Body of pancreas (tissue), 4 donors: ENCODE measurements around the gene OOSP1. TPM values are rescaled to one million over a fixed set of nuclear protein-coding genes. Genes with fewer than 3 reads are reported as not detected.
"Not testable (repeated sequence)": the region's sequence is repeated elsewhere in the genome, so short reads cannot be mapped to it uniquely, and the experiment has no call there.

Source experiments
- ATAC-seq: fragments of 150-250 bp; one replicate; pipeline ENCODE4 v1.9.1; 2016
- DNase-seq, 4 donors: peaks; one replicate each; pipeline ENCODE4 v3.0.0-alpha.2; 2019
- H3K27ac ChIP-seq, 4 donors: fragments of 200-600 bp; sonication (generic); 1 replicate in 3 of 4; 2 replicates in 1 of 4; pipeline versions ENCODE4 v1.5.1 to v1.6.1; 2016 to 2019; ENCODE audit warnings: mild to moderate bottlenecking in 1 of 4, mixed read lengths in 1 of 4, moderate library complexity in 1 of 4
- H3K27me3 ChIP-seq, 2 donors: fragments of 200-600 bp; sonication (generic); one replicate each; pipeline ENCODE4 v1.6.0; 2016; ENCODE audit warnings: mild to moderate bottlenecking in 1 of 2
- H3K36me3 ChIP-seq, 2 donors: fragments of 200-600 bp; sonication (generic); replicated peaks in 1 of 2; 2 replicates each; pipeline ENCODE4 v1.5.1; 2016; ENCODE audit warnings: low read depth in 2 of 2; ENCODE audit not compliant: insufficient read depth in 1 of 2
- H3K4me1 ChIP-seq: fragments of 200-600 bp; sonication (generic); one replicate; pipeline ENCODE4 v1.6.0; 2016
- H3K4me3 ChIP-seq, 2 donors: fragments of 200-600 bp; sonication (generic); 1 replicate in 1 of 2; 2 replicates in 1 of 2; pipeline ENCODE4 v1.5.1; 2016 to 2019
- H3K9me3 ChIP-seq, 3 donors: fragments of 200-600 bp; sonication (generic); 1 replicate in 2 of 3; 2 replicates in 1 of 3; pipeline ENCODE4 v1.5.1; 2016
- POLR2A ChIP-seq, 3 donors: fragments of 450-650 bp; IDR thresholded peaks; one replicate each; pipeline ENCODE4 v1.6.1; 2016; ENCODE audit warnings: antibody characterized with exemption in 3 of 3, mild to moderate bottlenecking in 2 of 3
- WGBS, 2 donors: methylation state at CpG; one replicate each; pipeline ENCODE4 v1.1.5; 2017; 5-methylcytosine and 5-hydroxymethylcytosine counted together
- intact Hi-C: fragments of 100-400 bp; cut with DNase I; formaldehyde crosslinking; loops from one replicate; pipeline ENCODE4 v1.15.1; 2023
- total RNA-seq, 2 donors: library from RNA; depleted of rRNA; stranded (reverse); fragments of >200 nt; gene quantifications; one replicate each; pipeline ENCODE4 v1.1.0, GENCODE V29; 2016
- TF ChIP-seq, protein P1 (sequence below), 7 experiments: fragments of 450-650 bp in 4 of 7; fragments of 200-600 bp in 3 of 7; sonication (generic) in 3 of 7; IDR thresholded peaks; one replicate each; pipeline ENCODE4 v1.5.1; 2016 to 2019; ENCODE audit warnings: antibody characterized with exemption in 7 of 7

The OOSP1 gene
- total RNA-seq, 2 donors from 2014 or later, result not detected

DNA sequence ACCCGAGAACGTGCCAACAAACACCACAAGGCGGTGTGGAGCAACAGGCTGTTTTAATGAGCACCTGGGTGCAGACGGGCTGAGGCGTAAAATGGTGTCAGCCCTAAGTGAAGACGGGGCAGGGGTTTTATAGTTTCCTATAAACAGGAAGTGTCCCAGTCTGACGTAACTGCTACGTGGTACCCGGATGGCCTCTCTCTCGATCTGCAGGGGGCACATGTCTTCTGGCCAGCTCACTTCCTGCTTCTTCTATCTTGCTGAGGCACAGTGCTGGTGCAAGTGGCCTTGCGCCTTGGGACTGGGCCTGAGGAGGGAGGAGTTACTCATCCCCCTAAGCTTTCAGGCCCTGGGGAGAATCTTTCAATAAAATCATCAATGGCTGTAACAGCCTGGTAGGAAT is 38.7 kb upstream of the OOSP1 start:
- WGBS, 2 donors, result 77 to 88% methylated on average over 11 of the region's 11 CpGs
- Histone ChIP-seq H3K4me3 (no peak overlapping the region), H3K9me3 (no peaks in the 10 kb centered on the region), H3K27ac (no peak overlapping the region), H3K27me3 (no peaks in the 10 kb centered on the region), H3K4me1 (no peaks in the 10 kb centered on the region), H3K36me3 (no peaks in the 10 kb centered on the region)
- intact Hi-C loops, result no loop called here
- no peak for DNase-seq
- TF ChIP-seq POLR2A (IDR thresholded peaks at IDR 0.05), result no peak
- TF ChIP-seq, protein P1, sequence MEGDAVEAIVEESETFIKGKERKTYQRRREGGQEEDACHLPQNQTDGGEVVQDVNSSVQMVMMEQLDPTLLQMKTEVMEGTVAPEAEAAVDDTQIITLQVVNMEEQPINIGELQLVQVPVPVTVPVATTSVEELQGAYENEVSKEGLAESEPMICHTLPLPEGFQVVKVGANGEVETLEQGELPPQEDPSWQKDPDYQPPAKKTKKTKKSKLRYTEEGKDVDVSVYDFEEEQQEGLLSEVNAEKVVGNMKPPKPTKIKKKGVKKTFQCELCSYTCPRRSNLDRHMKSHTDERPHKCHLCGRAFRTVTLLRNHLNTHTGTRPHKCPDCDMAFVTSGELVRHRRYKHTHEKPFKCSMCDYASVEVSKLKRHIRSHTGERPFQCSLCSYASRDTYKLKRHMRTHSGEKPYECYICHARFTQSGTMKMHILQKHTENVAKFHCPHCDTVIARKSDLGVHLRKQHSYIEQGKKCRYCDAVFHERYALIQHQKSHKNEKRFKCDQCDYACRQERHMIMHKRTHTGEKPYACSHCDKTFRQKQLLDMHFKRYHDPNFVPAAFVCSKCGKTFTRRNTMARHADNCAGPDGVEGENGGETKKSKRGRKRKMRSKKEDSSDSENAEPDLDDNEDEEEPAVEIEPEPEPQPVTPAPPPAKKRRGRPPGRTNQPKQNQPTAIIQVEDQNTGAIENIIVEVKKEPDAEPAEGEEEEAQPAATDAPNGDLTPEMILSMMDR (IDR thresholded peaks at IDR 0.05), result no peak
- ATAC-seq, result no peak

DNA sequence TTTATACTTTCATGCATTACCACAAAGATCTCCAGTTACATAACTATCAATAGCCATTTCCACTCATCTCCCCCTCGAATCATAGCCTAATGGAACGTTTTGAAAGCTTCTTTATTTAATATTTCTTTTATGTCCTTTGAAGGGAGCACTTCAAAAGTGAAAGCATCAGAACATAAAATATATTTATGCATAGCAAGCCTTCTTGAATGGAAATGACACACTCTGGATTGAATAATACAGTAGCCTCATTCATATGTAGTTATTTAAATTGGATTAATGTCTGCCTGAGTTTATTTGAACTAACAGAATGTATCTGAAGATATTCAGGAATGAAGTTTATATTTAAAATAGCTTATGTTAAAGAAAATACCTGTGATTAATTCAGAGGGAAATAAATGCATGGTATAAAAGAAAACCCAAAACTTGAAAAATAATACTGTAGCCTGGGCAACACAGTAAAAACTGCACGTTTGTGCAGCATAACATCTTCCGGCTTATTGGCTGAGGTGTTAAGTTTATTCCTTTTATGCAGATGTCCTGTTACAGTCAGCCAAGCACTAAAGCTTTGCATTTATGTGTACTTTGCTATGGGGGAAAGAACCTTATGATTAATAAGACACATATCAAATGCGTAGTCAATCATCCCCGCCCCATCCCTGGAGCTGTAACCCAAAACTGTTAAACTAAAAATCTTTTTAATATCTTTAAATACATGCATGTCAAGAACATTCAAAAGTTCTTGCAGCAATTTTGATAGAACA is 37.7 kb upstream of the OOSP1 start:
- ATAC-seq, result no peak
- no peaks in the 10 kb centered on the region for H3K9me3 ChIP-seq
- 72 to 77% methylated on average over 6 of the region's 6 CpGs for WGBS, 2 donors
- no peak overlapping the region for H3K27ac ChIP-seq
- no peak for DNase-seq
- no peaks in the 10 kb centered on the region for H3K36me3 ChIP-seq
- H3K4me3 ChIP-seq, result no peak overlapping the region
- intact Hi-C loops, result no loop called here
- no peak for TF ChIP-seq POLR2A (IDR thresholded peaks at IDR 0.05)
- TF ChIP-seq, protein P1 (IDR thresholded peaks at IDR 0.05), result no peak
- H3K27me3 ChIP-seq, result no peaks in the 10 kb centered on the region
- no peaks in the 10 kb centered on the region for H3K4me1 ChIP-seq

DNA sequence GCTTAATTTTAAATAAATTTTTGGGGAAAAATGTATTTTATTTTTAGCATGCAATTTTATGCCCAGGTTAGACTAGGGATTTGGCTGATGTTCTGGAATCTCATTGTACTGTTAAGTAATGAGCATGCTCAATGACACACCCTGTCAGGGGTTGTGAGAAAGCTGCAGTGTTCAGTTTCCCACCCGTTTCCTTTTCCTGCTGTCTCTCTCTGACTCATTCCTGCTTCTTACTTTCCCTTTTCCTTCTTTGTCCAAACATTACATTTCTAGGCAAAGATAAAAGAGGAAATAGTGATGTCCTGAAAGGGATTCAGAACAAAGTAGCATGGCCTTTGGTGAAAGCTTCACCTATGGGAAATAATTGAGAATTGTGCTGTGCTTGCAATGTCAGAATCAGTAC is 36.9 kb upstream of the OOSP1 start:
- Histone ChIP-seq H3K4me1 (no peaks in the 10 kb centered on the region), H3K27ac (peak overlapping the region in 1 of 4 donors; percentile 3), H3K27me3 (no peaks in the 10 kb centered on the region), H3K9me3 (no peaks in the 10 kb centered on the region), H3K4me3 (no peak overlapping the region), H3K36me3 (no peaks in the 10 kb centered on the region)
- 52 to 56% methylated on average over 1 of the region's 1 CpG for WGBS, 2 donors
- TF ChIP-seq, protein P1 (IDR thresholded peaks at IDR 0.05), result no peak
- TF ChIP-seq POLR2A (IDR thresholded peaks at IDR 0.05), result no peak
- DNase-seq (no peak), ATAC-seq (no peak)
- intact Hi-C loops, result no loop called here

DNA sequence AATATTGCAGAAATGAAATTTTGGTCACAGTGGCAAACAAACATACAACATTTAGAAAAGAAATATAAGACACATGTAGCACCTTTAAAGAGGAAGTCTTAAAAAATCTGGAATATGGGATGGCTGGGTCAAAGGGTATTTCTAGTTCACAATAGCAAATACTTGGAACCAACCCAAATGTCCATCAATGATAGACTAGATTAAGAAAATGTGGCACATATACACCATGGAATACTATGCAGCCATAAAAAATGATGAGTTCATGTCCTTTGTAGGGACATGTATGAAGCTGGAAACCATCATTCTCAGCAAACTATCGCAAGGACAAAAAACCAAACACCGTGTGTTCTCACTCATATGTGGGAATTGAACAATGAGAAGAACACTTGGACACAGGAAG is 34.7 kb upstream of the OOSP1 start:
- ATAC-seq, H3K36me3 ChIP-seq, DNase-seq, H3K4me3 ChIP-seq, intact Hi-C loops, H3K4me1 ChIP-seq, H3K27me3 ChIP-seq, H3K9me3 ChIP-seq, H3K27ac ChIP-seq: not testable (repeated sequence)
- WGBS, 2 donors, result 89 to 92% methylated on average over 2 of the region's 2 CpGs

DNA sequence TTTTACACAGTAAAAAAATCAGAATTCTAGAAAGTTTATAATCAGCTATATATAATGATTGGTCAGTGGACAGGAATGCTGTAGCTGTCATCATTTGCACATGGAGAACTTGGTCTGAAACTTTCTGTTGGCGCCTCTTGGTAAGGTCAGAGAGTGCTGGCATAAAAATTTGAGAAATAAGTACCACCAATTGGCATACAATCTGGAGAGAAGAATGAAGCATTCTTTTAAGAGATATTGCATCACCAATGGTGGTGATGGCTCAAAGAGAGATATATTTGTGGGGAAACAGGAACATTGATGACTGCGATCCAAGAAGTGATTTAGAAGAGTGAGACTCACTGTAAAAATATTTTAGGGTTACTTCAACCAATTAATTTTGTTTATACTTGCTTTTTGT is 19.8 kb upstream of the OOSP1 start:
- H3K27me3 ChIP-seq, result no peaks in the 10 kb centered on the region
- H3K36me3 ChIP-seq, result no peaks in the 10 kb centered on the region
- no peak for ATAC-seq
- H3K9me3 ChIP-seq, result peaks cover 0 to 6% (median 0%) of the 10 kb centered on the region in 3 donors
- no peak overlapping the region for H3K4me3 ChIP-seq
- DNase-seq, result no peak
- intact Hi-C loops, result loop anchor here (10.0 kb wide), 1 partner anchor 94 kb away; no protein-coding TSS in a partner anchor
- H3K27ac ChIP-seq, result no peak overlapping the region
- WGBS, 2 donors, result 84 to 92% methylated on average over 2 of the region's 2 CpGs
- TF ChIP-seq, protein P1 (IDR thresholded peaks at IDR 0.05), result no peak
- TF ChIP-seq POLR2A (IDR thresholded peaks at IDR 0.05), result no peak
- no peaks in the 10 kb centered on the region for H3K4me1 ChIP-seq
